Skeletal muscle tissue (tissue), 4 donors: Measurements from ENCODE around the gene HAPLN3. TPM values are rescaled to one million over a fixed set of nuclear protein-coding genes. Genes with fewer than 3 reads are reported as not detected.
A peak's percentile ranks its signal among the peaks of the same experiment; 100 is the strongest.

Source experiments
- H3K27ac ChIP-seq: one replicate; pipeline ENCODE4 v1.7.0; 2013; ENCODE audit warnings: mild to moderate bottlenecking, low read depth, low read length, inconsistent platforms
- H3K27me3 ChIP-seq, 3 donors: one replicate each; pipeline ENCODE4 v1.7.0; 2013; ENCODE audit warnings: low read length in 3 of 3; ENCODE audit not compliant: control insufficient read depth in 3 of 3, insufficient read depth in 3 of 3
- H3K36me3 ChIP-seq, 3 donors: one replicate each; pipeline ENCODE4 v1.7.0; 2013; ENCODE audit warnings: low read length in 3 of 3; ENCODE audit not compliant: control insufficient read depth in 3 of 3, insufficient read depth in 3 of 3
- H3K4me1 ChIP-seq, 3 donors: one replicate each; pipeline ENCODE4 v1.7.0; 2013; ENCODE audit warnings: low read length in 3 of 3, mild to moderate bottlenecking in 3 of 3; ENCODE audit not compliant: control insufficient read depth in 3 of 3, insufficient read depth in 3 of 3
- H3K4me3 ChIP-seq, 3 donors: one replicate each; pipeline ENCODE4 v1.7.0; 2013; ENCODE audit warnings: low read length in 3 of 3
- H3K9ac ChIP-seq, 3 donors: one replicate each; pipeline ENCODE4 v1.7.0; 2013; ENCODE audit warnings: low read length in 3 of 3, mild to moderate bottlenecking in 3 of 3, moderate library complexity in 2 of 3, low read depth in 1 of 3
- H3K9me3 ChIP-seq, 3 donors: one replicate each; pipeline ENCODE4 v1.7.0; 2013; ENCODE audit warnings: low read length in 3 of 3; ENCODE audit not compliant: control insufficient read depth in 3 of 3
- total RNA-seq: library from RNA; depleted of rRNA; stranded (reverse); fragments of >200 nt; gene quantifications from one replicate; pipeline ENCODE4 v1.2.3, GENCODE V29; 2014
- donor health status: Osteomylitis.

HAPLN3 gene
- total RNA-seq, 1 donor from 2014 or later = 6.3 TPM

GRCh38 chr15:88904624-88905327 is 9.4 kb upstream of the HAPLN3 start:
- peak overlapping the region; percentile 26 for H3K27ac ChIP-seq

DNA sequence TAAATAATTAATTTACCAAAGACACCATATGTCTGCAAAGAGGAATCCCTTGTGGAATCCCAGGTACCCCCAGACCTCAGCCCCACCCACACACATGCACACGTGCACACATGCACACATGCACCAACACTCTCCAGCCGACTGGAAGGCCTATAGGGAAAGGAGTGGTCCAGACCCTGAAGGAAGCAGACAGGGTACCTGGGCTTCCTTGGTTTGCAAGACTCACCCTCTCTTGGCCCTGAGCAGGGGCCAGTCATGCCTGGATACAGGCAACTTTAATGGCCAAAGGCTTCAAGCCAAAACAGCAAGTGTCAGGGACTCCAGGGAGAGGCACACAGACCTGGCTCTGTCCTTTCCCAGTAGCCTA is 8.9 kb upstream of the HAPLN3 start:
- Histone ChIP-seq H3K4me1 (peaks cover 32 to 74% (median 74%) of the 10 kb centered on the region in 3 donors), H3K27ac (peak overlapping the region; percentile 26), H3K27me3 (no peaks in the 10 kb centered on the region), H3K9ac (peak overlapping the region in 1 of 3 donors; percentile 42), H3K36me3 (peaks cover 56 to 73% (median 65%) of the 10 kb centered on the region in 3 donors), H3K4me3 (no peak overlapping the region), H3K9me3 (no peaks in the 10 kb centered on the region)

More at GRCh38 chr15:88904624-88905327, 9.4 kb upstream of the HAPLN3 start:
- H3K36me3 ChIP-seq = peaks cover 56 to 75% (median 64%) of the 10 kb centered on the region in 3 donors
- H3K4me3 ChIP-seq = no peak overlapping the region
- H3K4me1 ChIP-seq = peaks cover 38 to 79% (median 79%) of the 10 kb centered on the region in 3 donors
- H3K9ac ChIP-seq = peak overlapping the region in 1 of 3 donors; percentile 47
- no peaks in the 10 kb centered on the region for H3K27me3 ChIP-seq
- no peaks in the 10 kb centered on the region for H3K9me3 ChIP-seq

DNA sequence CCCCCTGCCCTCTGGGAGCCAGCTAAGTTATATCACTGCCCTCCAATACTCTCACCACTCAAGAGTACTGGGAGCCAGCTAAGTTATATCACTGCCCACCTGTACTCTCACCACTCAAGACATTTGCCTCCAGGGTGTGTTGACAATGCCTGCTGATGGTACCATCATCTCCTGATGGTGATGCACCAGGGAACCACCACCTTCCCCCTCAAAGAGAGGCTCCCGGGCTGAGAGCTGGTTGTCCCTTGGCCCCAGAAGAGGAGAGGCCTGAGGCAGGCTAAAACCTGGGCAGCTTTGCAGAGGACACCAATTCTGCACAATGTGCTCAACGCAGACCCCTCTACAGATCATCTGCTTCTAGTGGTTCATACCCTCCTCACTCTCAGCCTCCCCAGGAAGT is 7.5 kb upstream of the HAPLN3 start:
- Histone ChIP-seq H3K9ac (no peak overlapping the region), H3K4me1 (peaks cover 23 to 67% (median 66%) of the 10 kb centered on the region in 3 donors), H3K27ac (no peak overlapping the region), H3K27me3 (no peaks in the 10 kb centered on the region), H3K9me3 (no peaks in the 10 kb centered on the region), H3K36me3 (peaks cover 52 to 64% (median 63%) of the 10 kb centered on the region in 3 donors), H3K4me3 (no peak overlapping the region)

GRCh38 chr15:88902221-88902835 is 7.0 kb upstream of the HAPLN3 start:
- peaks cover 49 to 64% (median 59%) of the 10 kb centered on the region in 3 donors for H3K36me3 ChIP-seq
- no peaks in the 10 kb centered on the region for H3K9me3 ChIP-seq
- H3K27me3 ChIP-seq = no peaks in the 10 kb centered on the region
- H3K4me1 ChIP-seq = peaks cover 22 to 66% (median 65%) of the 10 kb centered on the region in 3 donors
- H3K27ac ChIP-seq = no peak overlapping the region
- H3K4me3 ChIP-seq = no peak overlapping the region
- H3K9ac ChIP-seq = peak overlapping the region in 1 of 3 donors; percentile 24

GRCh38 chr15:88901508-88902220 is 6.3 kb upstream of the HAPLN3 start:
- H3K4me3 ChIP-seq = no peak overlapping the region
- H3K9me3 ChIP-seq = no peaks in the 10 kb centered on the region
- H3K36me3 ChIP-seq = peaks cover 43 to 59% (median 53%) of the 10 kb centered on the region in 3 donors
- peaks cover 27 to 66% (median 65%) of the 10 kb centered on the region in 3 donors for H3K4me1 ChIP-seq
- no peaks in the 10 kb centered on the region for H3K27me3 ChIP-seq
- H3K9ac ChIP-seq = peak overlapping the region in 1 of 3 donors; percentile 24
- H3K27ac ChIP-seq = no peak overlapping the region

- H3K4me1 ChIP-seq = peaks cover 30 to 69% (median 68%) of the 10 kb centered on the region in 3 donors
- no peaks in the 10 kb centered on the region for H3K27me3 ChIP-seq
- H3K36me3 ChIP-seq = peaks cover 37 to 53% (median 48%) of the 10 kb centered on the region in 3 donors
- no peak overlapping the region for H3K9ac ChIP-seq
- no peak overlapping the region for H3K4me3 ChIP-seq
- peak overlapping the region; percentile 61 for H3K27ac ChIP-seq
- H3K9me3 ChIP-seq = no peaks in the 10 kb centered on the region
Observed at GRCh38 chr15:88900982-88901418, 5.7 kb upstream of the HAPLN3 start.

DNA sequence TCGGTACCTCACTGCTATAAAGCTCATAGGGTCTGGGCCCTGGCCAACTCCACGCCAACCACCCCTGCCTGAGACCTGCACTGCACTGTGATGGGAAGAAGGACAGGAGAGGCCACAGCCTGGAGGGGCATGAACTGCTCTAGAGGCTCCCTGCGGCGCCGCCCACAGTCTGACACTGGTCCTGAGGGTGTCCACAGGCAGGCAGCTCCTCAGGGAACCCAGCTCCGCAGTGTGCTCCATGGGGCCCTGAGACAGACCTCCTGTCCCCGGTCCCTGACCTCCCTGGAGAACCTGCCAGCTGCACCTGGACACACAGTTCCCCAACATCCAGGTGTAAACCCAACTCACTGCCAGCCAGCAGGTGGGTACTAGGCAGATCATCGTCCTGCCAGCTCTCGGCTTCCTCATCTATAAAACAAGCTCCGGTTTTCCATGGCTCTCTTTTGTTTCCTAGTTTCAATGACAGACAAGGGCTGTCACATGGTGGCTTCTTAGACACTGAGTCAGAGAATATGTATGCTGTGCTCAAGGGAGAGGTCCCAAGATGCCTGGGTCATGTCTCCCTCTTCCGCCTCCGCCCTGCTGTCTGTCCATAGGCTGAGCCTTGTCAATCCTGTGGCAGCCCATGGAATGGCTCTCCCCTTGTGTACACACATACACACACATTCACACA is 5.1 kb upstream of the HAPLN3 start:
- Histone ChIP-seq H3K4me1 (peaks cover 32 to 66% (median 65%) of the 10 kb centered on the region in 3 donors), H3K27ac (peak overlapping the region; percentile 61), H3K9ac (peak overlapping the region in 2 of 3 donors; percentile 40 to 50), H3K9me3 (no peaks in the 10 kb centered on the region), H3K36me3 (peaks cover 36 to 49% (median 43%) of the 10 kb centered on the region in 3 donors), H3K27me3 (peaks cover 0 to 3% (median 0%) of the 10 kb centered on the region in 3 donors), H3K4me3 (no peak overlapping the region)

GRCh38 chr15:88899251-88899650 is 3.9 kb upstream of the HAPLN3 start:
- Histone ChIP-seq H3K27me3 (peaks cover 6 to 11% (median 9%) of the 10 kb centered on the region in 3 donors), H3K4me3 (no peak overlapping the region), H3K9me3 (no peaks in the 10 kb centered on the region), H3K27ac (peak overlapping the region; percentile 5), H3K9ac (no peak overlapping the region), H3K36me3 (peaks cover 34 to 42% (median 39%) of the 10 kb centered on the region in 3 donors), H3K4me1 (peaks cover 29 to 66% (median 65%) of the 10 kb centered on the region in 3 donors)

DNA sequence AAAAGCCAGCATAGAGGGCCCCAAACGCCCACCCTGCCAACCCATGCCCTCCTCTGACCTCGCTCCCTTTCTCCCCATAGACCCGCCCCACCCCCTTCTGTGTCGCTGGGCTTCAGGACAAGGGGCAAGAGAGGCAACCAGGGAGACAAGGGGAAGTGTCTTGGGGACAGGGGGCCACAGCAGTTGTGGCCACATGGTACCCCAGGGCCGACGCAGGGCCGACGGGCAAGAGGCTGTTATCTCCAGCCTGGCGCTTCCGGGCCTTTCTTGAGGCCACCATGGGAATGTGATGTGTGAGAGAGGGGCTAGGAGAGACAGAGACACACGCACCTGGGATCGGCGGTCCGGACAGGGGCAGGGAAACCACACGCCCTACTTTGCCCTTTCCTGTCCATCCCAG is 3.4 kb upstream of the HAPLN3 start:
- Histone ChIP-seq H3K4me3 (no peak overlapping the region), H3K36me3 (peaks cover 32 to 42% (median 34%) of the 10 kb centered on the region in 3 donors), H3K4me1 (peaks cover 30 to 68% (median 63%) of the 10 kb centered on the region in 3 donors), H3K27me3 (peaks cover 6 to 14% (median 14%) of the 10 kb centered on the region in 3 donors), H3K9ac (no peak overlapping the region), H3K9me3 (no peaks in the 10 kb centered on the region), H3K27ac (no peak overlapping the region)
